ENCODE results near the gene ZNF622.
A peak's percentile ranks its signal among the peaks of the same experiment; 100 is the strongest.

The ZNF622 gene

GRCh38 chr5:16457451-16457850 lies 8.1 kb downstream of the ZNF622 start:
- no peak overlapping the region for H3K18ac ChIP-seq (ENCODE audit: low read length)
- H4K8ac ChIP-seq (ENCODE audit: low read depth, low read length), result no peak overlapping the region
- H2BK12ac ChIP-seq (ENCODE audit: low read length), result no peak overlapping the region
- DNase-seq, result peak; percentile 17 to 61
- H3K4me2 ChIP-seq (ENCODE audit: low read length), result no peak overlapping the region
- H3K14ac ChIP-seq (ENCODE audit: low read length), result no peak overlapping the region
- no peaks in the 10 kb centered on the region for H3K9me3 ChIP-seq (ENCODE audit: insufficient read depth, low read depth, low read length)
- H4K12ac ChIP-seq (ENCODE audit: low read depth, low read length), result no peak overlapping the region
- no CpG with 5 or more reads among the region's 3 CpGs for WGBS (ENCODE audit: extremely low coverage, insufficient coverage, insufficient read length)
- H3K9ac ChIP-seq (ENCODE audit: low read length), result no peak overlapping the region
- H2AFZ ChIP-seq (ENCODE audit: insufficient read depth, low read length, poor library complexity), result no peak overlapping the region
- no peak overlapping the region for H3K4me3 ChIP-seq (ENCODE audit: low read depth, low read length)
- H2BK5ac ChIP-seq (ENCODE audit: low read depth, low read length, poor library complexity), result no peak overlapping the region
- H3K4me1 ChIP-seq (ENCODE audit: control insufficient read depth in 1 of 2, insufficient read depth in 2 of 2, low read length in 2 of 2), result peaks cover 2% of the 10 kb centered on the region in 2 experiments
- no peaks in the 10 kb centered on the region for H3K27me3 ChIP-seq (ENCODE audit: insufficient read depth, low read length)
- no peak overlapping the region for H4K91ac ChIP-seq (ENCODE audit: low read depth, low read length)
- peaks cover 5 to 27% of the 10 kb centered on the region in 2 experiments for H3K36me3 ChIP-seq (ENCODE audit: control insufficient read depth in 1 of 2, insufficient read depth in 2 of 2, low read length in 2 of 2)
- no peaks in the 10 kb centered on the region for H3K79me1 ChIP-seq (ENCODE audit: low read length)
- H3K79me2 ChIP-seq (ENCODE audit: control insufficient read depth, insufficient read depth, low read length, poor library complexity), result no peaks in the 10 kb centered on the region
- H2BK120ac ChIP-seq (ENCODE audit: insufficient read depth, low read length, poor library complexity), result no peak overlapping the region
- no peak overlapping the region for H3K4ac ChIP-seq (ENCODE audit: low read depth, low read length)
- no peak overlapping the region for H3K23ac ChIP-seq (ENCODE audit: low read length)
- H3K27ac ChIP-seq (ENCODE audit: low read depth, low read length), result no peak overlapping the region
- H2AK5ac ChIP-seq (ENCODE audit: low read length), result no peak overlapping the region

- DNase-seq, result peak; percentile 42 to 91
- H2BK120ac ChIP-seq (ENCODE audit: insufficient read depth, low read length, poor library complexity), result no peak overlapping the region
- no peak overlapping the region for H2BK5ac ChIP-seq (ENCODE audit: low read depth, low read length, poor library complexity)
- no peak overlapping the region for H3K18ac ChIP-seq (ENCODE audit: low read length)
- H2BK12ac ChIP-seq (ENCODE audit: low read length), result no peak overlapping the region
- H4K8ac ChIP-seq (ENCODE audit: low read depth, low read length), result no peak overlapping the region
- H2AFZ ChIP-seq (ENCODE audit: insufficient read depth, low read length, poor library complexity), result no peak overlapping the region
- H3K4ac ChIP-seq (ENCODE audit: low read depth, low read length), result no peak overlapping the region
- H3K4me3 ChIP-seq (ENCODE audit: low read depth, low read length), result no peak overlapping the region
- H2AK5ac ChIP-seq (ENCODE audit: low read length), result no peak overlapping the region
- peaks cover 2 to 28% of the 10 kb centered on the region in 2 experiments for H3K36me3 ChIP-seq (ENCODE audit: control insufficient read depth in 1 of 2, insufficient read depth in 2 of 2, low read length in 2 of 2)
- no CpG with 5 or more reads among the region's 4 CpGs for WGBS (ENCODE audit: extremely low coverage, insufficient coverage, insufficient read length)
- H3K27me3 ChIP-seq (ENCODE audit: insufficient read depth, low read length), result no peaks in the 10 kb centered on the region
- H3K27ac ChIP-seq (ENCODE audit: low read depth, low read length), result no peak overlapping the region
- no peak overlapping the region for H4K91ac ChIP-seq (ENCODE audit: low read depth, low read length)
- H4K12ac ChIP-seq (ENCODE audit: low read depth, low read length), result no peak overlapping the region
- H3K14ac ChIP-seq (ENCODE audit: low read length), result no peak overlapping the region
- no peaks in the 10 kb centered on the region for H3K79me2 ChIP-seq (ENCODE audit: control insufficient read depth, insufficient read depth, low read length, poor library complexity)
- H3K79me1 ChIP-seq (ENCODE audit: low read length), result no peaks in the 10 kb centered on the region
- H3K23ac ChIP-seq (ENCODE audit: low read length), result no peak overlapping the region
- no peak overlapping the region for H3K9ac ChIP-seq (ENCODE audit: low read length)
- H3K4me2 ChIP-seq (ENCODE audit: low read length), result no peak overlapping the region
- no peaks in the 10 kb centered on the region for H3K9me3 ChIP-seq (ENCODE audit: insufficient read depth, low read depth, low read length)
- peaks cover 0 to 2% of the 10 kb centered on the region in 2 experiments for H3K4me1 ChIP-seq (ENCODE audit: control insufficient read depth in 1 of 2, insufficient read depth in 2 of 2, low read length in 2 of 2)
Measured at GRCh38 chr5:16456103-16456832, 9.3 kb downstream of the ZNF622 start.

GRCh38 chr5:16455668-16456067 lies 9.9 kb downstream of the ZNF622 start:
- Histone ChIP-seq H3K4me2 (ENCODE audit: low read length) (no peak overlapping the region), H3K23ac (ENCODE audit: low read length) (no peak overlapping the region), H3K4me3 (ENCODE audit: low read depth, low read length) (no peak overlapping the region), H3K4me1 (ENCODE audit: control insufficient read depth in 1 of 2, insufficient read depth in 2 of 2, low read length in 2 of 2) (peaks cover 0 to 2% of the 10 kb centered on the region in 2 experiments), H3K4ac (ENCODE audit: low read depth, low read length) (peak overlapping the region; percentile 17), H3K18ac (ENCODE audit: low read length) (no peak overlapping the region), H2BK12ac (ENCODE audit: low read length) (no peak overlapping the region), H3K9ac (ENCODE audit: low read length) (no peak overlapping the region), H3K9me3 (ENCODE audit: insufficient read depth, low read depth, low read length) (no peaks in the 10 kb centered on the region), H3K14ac (ENCODE audit: low read length) (no peak overlapping the region), H4K8ac (ENCODE audit: low read depth, low read length) (no peak overlapping the region), H4K91ac (ENCODE audit: low read depth, low read length) (no peak overlapping the region), H2BK5ac (ENCODE audit: low read depth, low read length, poor library complexity) (no peak overlapping the region), H2AFZ (ENCODE audit: insufficient read depth, low read length, poor library complexity) (no peak overlapping the region), H3K36me3 (ENCODE audit: control insufficient read depth in 1 of 2, insufficient read depth in 2 of 2, low read length in 2 of 2) (peaks cover 2 to 27% of the 10 kb centered on the region in 2 experiments), H3K79me2 (ENCODE audit: control insufficient read depth, insufficient read depth, low read length, poor library complexity) (no peaks in the 10 kb centered on the region), H4K12ac (ENCODE audit: low read depth, low read length) (no peak overlapping the region), H2AK5ac (ENCODE audit: low read length) (no peak overlapping the region), H2BK120ac (ENCODE audit: insufficient read depth, low read length, poor library complexity) (no peak overlapping the region), H3K27ac (ENCODE audit: low read depth, low read length) (no peak overlapping the region), H3K79me1 (ENCODE audit: low read length) (no peaks in the 10 kb centered on the region), H3K27me3 (ENCODE audit: insufficient read depth, low read length) (no peaks in the 10 kb centered on the region)
- peak in 1 of 2 donors; percentile 21 for DNase-seq
- WGBS (ENCODE audit: extremely low coverage, insufficient coverage, insufficient read length), result no CpG with 5 or more reads among the region's 5 CpGs

- Histone ChIP-seq H3K9ac (ENCODE audit: low read length) (no peak overlapping the region), H2AFZ (ENCODE audit: insufficient read depth, low read length, poor library complexity) (no peak overlapping the region), H2BK12ac (ENCODE audit: low read length) (no peak overlapping the region)
Measured at GRCh38 chr5:16454686-16455085, 10.9 kb downstream of the ZNF622 start.

More at GRCh38 chr5:16454686-16455085, 10.9 kb downstream of the ZNF622 start:
- H3K4me1 ChIP-seq (ENCODE audit: control insufficient read depth in 1 of 2, insufficient read depth in 2 of 2, low read length in 2 of 2), result peaks cover 0 to 2% of the 10 kb centered on the region in 2 experiments
- H3K36me3 ChIP-seq (ENCODE audit: control insufficient read depth in 1 of 2, insufficient read depth in 2 of 2, low read length in 2 of 2), result peaks cover 4 to 36% of the 10 kb centered on the region in 2 experiments
- no peak overlapping the region for H3K27ac ChIP-seq (ENCODE audit: low read depth, low read length)
- H4K91ac ChIP-seq (ENCODE audit: low read depth, low read length), result no peak overlapping the region
- H2BK5ac ChIP-seq (ENCODE audit: low read depth, low read length, poor library complexity), result no peak overlapping the region
- no peaks in the 10 kb centered on the region for H3K9me3 ChIP-seq (ENCODE audit: insufficient read depth, low read depth, low read length)
- H3K4me3 ChIP-seq (ENCODE audit: low read depth, low read length), result no peak overlapping the region
- no peak overlapping the region for H4K12ac ChIP-seq (ENCODE audit: low read depth, low read length)
- no peak overlapping the region for H3K4ac ChIP-seq (ENCODE audit: low read depth, low read length)
- DNase-seq, result peak in 1 of 2 donors; percentile 23
- no peak overlapping the region for H2BK120ac ChIP-seq (ENCODE audit: insufficient read depth, low read length, poor library complexity)
- no peak overlapping the region for H3K14ac ChIP-seq (ENCODE audit: low read length)
- H3K79me2 ChIP-seq (ENCODE audit: control insufficient read depth, insufficient read depth, low read length, poor library complexity), result no peaks in the 10 kb centered on the region
- H2AK5ac ChIP-seq (ENCODE audit: low read length), result no peak overlapping the region
- H3K79me1 ChIP-seq (ENCODE audit: low read length), result no peaks in the 10 kb centered on the region
- H3K23ac ChIP-seq (ENCODE audit: low read length), result no peak overlapping the region
- WGBS (ENCODE audit: extremely low coverage, insufficient coverage, insufficient read length), result no CpG with 5 or more reads among the region's 4 CpGs
- no peak overlapping the region for H3K4me2 ChIP-seq (ENCODE audit: low read length)
- H3K27me3 ChIP-seq (ENCODE audit: insufficient read depth, low read length), result no peaks in the 10 kb centered on the region
- no peak overlapping the region for H4K8ac ChIP-seq (ENCODE audit: low read depth, low read length)
- no peak overlapping the region for H3K18ac ChIP-seq (ENCODE audit: low read length)
